ENCODE data around the gene ZNF398. TPM values are rescaled to one million over a fixed set of nuclear protein-coding genes. Genes with fewer than 3 reads are reported as not detected.

Gene ZNF398
- total and polyA plus RNA-seq, 2 of the 13 experiments (the other 11 are each of a cell fraction or from before 2014, with no cell fraction given), result 3.0 to 8.9 TPM

- no peak for TF ChIP-seq ZUFSP (CRISPR knock-in tag; IDR thresholded peaks at IDR 0.05; ENCODE audit: borderline replicate concordance)
- peak; percentile 88; the same call in 1 of the 2 replicates for TF ChIP-seq KAT7 (CRISPR knock-in tag; IDR thresholded peaks at IDR 0.05; ENCODE audit: borderline replicate concordance)
- TF ChIP-seq ZNF3 (CRISPR knock-in tag; IDR thresholded peaks at IDR 0.05), result no peak
- TF ChIP-seq EED (CRISPR knock-in tag; IDR thresholded peaks at IDR 0.05), result peak; percentile 92
- TF ChIP-seq ZHX1 (CRISPR knock-in tag; IDR thresholded peaks at IDR 0.05; ENCODE audit: low read depth), result peak; percentile 69; the same call in 1 of the 2 replicates
- TF ChIP-seq RNF2 (conservative IDR thresholded peaks at IDR 0.05; ENCODE audit: low read depth), result peak; percentile 70; the same call in 1 of the 2 replicates
- TF ChIP-seq MZF1 (CRISPR knock-in tag; IDR thresholded peaks at IDR 0.05; ENCODE audit: borderline replicate concordance), result peak; percentile 30; the same call in 1 of the 2 replicates
- peak; percentile 97; the same call in 1 of the 2 replicates for TF ChIP-seq ZNF333 (CRISPR knock-in tag; IDR thresholded peaks at IDR 0.05; ENCODE audit: borderline replicate concordance)
- TF ChIP-seq CSRNP2 (CRISPR knock-in tag; conservative IDR thresholded peaks at IDR 0.05; ENCODE audit: low read depth), result no peak; the same call in 1 of the 2 replicates
- peak; percentile 88 for TF ChIP-seq BRF2 (CRISPR knock-in tag; IDR thresholded peaks at IDR 0.05)
- no peak for TF ChIP-seq ATRX (CRISPR knock-in tag; IDR thresholded peaks at IDR 0.05; ENCODE audit: borderline replicate concordance)
- TF ChIP-seq REL (CRISPR knock-in tag; conservative IDR thresholded peaks at IDR 0.05), result peak; percentile 88
- TF ChIP-seq SNRNP70 (IDR thresholded peaks at IDR 0.05; ENCODE audit: low read depth, low read length), result no peak
- TF ChIP-seq MEIS2 (CRISPR knock-in tag; IDR thresholded peaks at IDR 0.05), result peak; percentile 89
- peak; percentile 31 for TF ChIP-seq TAF15 (IDR thresholded peaks at IDR 0.05; ENCODE audit: low read depth, low read length, poor library complexity, severe bottlenecking)
- no peak; the same call in 1 of the 2 replicates for TF ChIP-seq ZNF589 (CRISPR knock-in tag; conservative IDR thresholded peaks at IDR 0.05)
- TF ChIP-seq NR1H2 (CRISPR knock-in tag; IDR thresholded peaks at IDR 0.05; ENCODE audit: borderline replicate concordance, low read depth), result 0 out of 2 replicates have a peak, but pooled peaks have one; percentile 45
These were observed 21.2 kb upstream of the ZNF398 start, which contains the start of gene ZNF425 (continued) for GRCh38 chr7:149125863-149126661.
